CD14-positive monocyte (primary cell): Measurements from ENCODE around the gene TIMM10B. TPM values are rescaled to one million over a fixed set of nuclear protein-coding genes. Genes with fewer than 3 reads are reported as not detected.
A peak's percentile ranks its signal among the peaks of the same experiment; 100 is the strongest.

ENCODE experiments used
- DNase-seq, 3 donors: peaks; one replicate each; pipeline ENCODE4 v3.0.0-alpha.2; 2011 to 2022
- H2AFZ ChIP-seq: 2 replicates; pipeline ENCODE4 v1.6.0; 2012; ENCODE audit warnings: mild to moderate bottlenecking, low read depth, low read length, inconsistent platforms; ENCODE audit not compliant: insufficient read depth, poor library complexity, severe bottlenecking
- H3K27ac ChIP-seq, 2 donors: 1 replicate in 1 of 2; 2 replicates in 1 of 2; pipeline ENCODE4 v1.5.1; 2012 to 2013; ENCODE audit warnings: low read length in 2 of 2, control low read depth in 1 of 2, inconsistent platforms in 1 of 2, low read depth in 1 of 2, mild to moderate bottlenecking in 1 of 2
- H3K27me3 ChIP-seq, 2 donors: one replicate each; pipeline versions ENCODE4 v1.6.0 to v1.6.1; 2011 to 2013; ENCODE audit warnings: low read length in 2 of 2; ENCODE audit not compliant: control insufficient read depth in 2 of 2, insufficient read depth in 2 of 2
- H3K36me3 ChIP-seq, 2 donors: replicated peaks in 1 of 2; 1 replicate in 1 of 2; 2 replicates in 1 of 2; pipeline versions ENCODE4 v1.5.1 to v1.6.1; 2012 to 2013; ENCODE audit warnings: low read length in 2 of 2, control low read depth in 1 of 2, inconsistent platforms in 1 of 2, mild to moderate bottlenecking in 1 of 2; ENCODE audit not compliant: insufficient read depth in 2 of 2, control insufficient read depth in 1 of 2
- H3K4me1 ChIP-seq, 2 donors: 1 replicate in 1 of 2; 2 replicates in 1 of 2; pipeline versions ENCODE4 v1.5.1 to v1.6.1; 2012 to 2013; ENCODE audit warnings: low read length in 2 of 2, control low read depth in 1 of 2, inconsistent platforms in 1 of 2, mild to moderate bottlenecking in 1 of 2, moderate library complexity in 1 of 2; ENCODE audit not compliant: insufficient read depth in 2 of 2, control insufficient read depth in 1 of 2
- H3K4me2 ChIP-seq: replicated peaks from 2 replicates; pipeline ENCODE3; 2012; ENCODE audit warnings: low read length, moderate library complexity, mild to moderate bottlenecking; ENCODE audit not compliant: poor library complexity, severe bottlenecking; ENCODE audit errors: extremely low read depth
- H3K4me3 ChIP-seq, 3 experiments: fragments of 200-600 bp in 1 of 3; sonication (generic) in 1 of 3; replicated peaks in 1 of 3; 1 replicate in 2 of 3; 2 replicates in 1 of 3; pipeline ENCODE4 v1.5.1; 2011 to 2013; ENCODE audit warnings: low read length in 3 of 3, mild to moderate bottlenecking in 3 of 3, control low read depth in 2 of 3, low read depth in 2 of 3, inconsistent platforms in 1 of 3, moderate library complexity in 1 of 3
- H3K79me2 ChIP-seq: 2 replicates; pipeline ENCODE4 v1.6.0; 2012; ENCODE audit warnings: mild to moderate bottlenecking, control low read depth, inconsistent platforms, low read length, moderate library complexity; ENCODE audit not compliant: insufficient read depth
- H3K9ac ChIP-seq: 2 replicates; pipeline ENCODE4 v1.6.0; 2017; ENCODE audit warnings: low read length, mild to moderate bottlenecking; ENCODE audit not compliant: insufficient read depth, poor library complexity, severe bottlenecking
- H3K9me3 ChIP-seq, 2 donors: replicated peaks in 1 of 2; 1 replicate in 1 of 2; 2 replicates in 1 of 2; pipeline versions ENCODE4 v1.5.1 to v1.6.1; 2012 to 2013; ENCODE audit warnings: low read length in 2 of 2, control low read depth in 1 of 2; ENCODE audit not compliant: control insufficient read depth in 1 of 2, insufficient read depth in 1 of 2
- H4K20me1 ChIP-seq: 2 replicates; pipeline ENCODE4 v1.6.0; 2012; ENCODE audit warnings: mild to moderate bottlenecking, low read length, control low read depth, moderate library complexity; ENCODE audit not compliant: insufficient read depth
- H3K27ac Mint-ChIP-seq, 7 donors: one replicate each; pipeline ENCODE4 v1.8.0; 2020; ENCODE audit warnings: mild to moderate bottlenecking in 7 of 7, mixed read lengths in 7 of 7, moderate library complexity in 6 of 7, inconsistent platforms in 2 of 7
- H3K27me3 Mint-ChIP-seq, 3 donors: one replicate each; pipeline ENCODE4 v1.8.0; 2021 to 2022; ENCODE audit warnings: low read depth in 3 of 3, mild to moderate bottlenecking in 3 of 3, mixed read lengths in 3 of 3, moderate library complexity in 3 of 3, inconsistent platforms in 1 of 3
- H3K36me3 Mint-ChIP-seq, 2 donors: one replicate each; pipeline ENCODE4 v1.8.0; 2020; ENCODE audit warnings: mixed read lengths in 2 of 2, inconsistent platforms in 1 of 2, mild to moderate bottlenecking in 1 of 2
- H3K4me1 Mint-ChIP-seq: one replicate; pipeline ENCODE4 v1.8.0; 2020; ENCODE audit warnings: mild to moderate bottlenecking, mixed read lengths
- H3K4me3 Mint-ChIP-seq, 2 donors: one replicate each; pipeline ENCODE4 v1.8.0; 2020; ENCODE audit warnings: mild to moderate bottlenecking in 2 of 2, mixed read lengths in 2 of 2, moderate library complexity in 1 of 2
- H3K9me3 Mint-ChIP-seq, 7 donors: one replicate each; pipeline ENCODE4 v1.8.0; 2020 to 2022; ENCODE audit warnings: mixed read lengths in 7 of 7, mild to moderate bottlenecking in 6 of 7, moderate library complexity in 6 of 7, inconsistent platforms in 2 of 7
- CTCF ChIP-seq: fragments of 200-600 bp; IDR thresholded peaks from one replicate; pipeline ENCODE4 v1.8.0; 2022; ENCODE audit warnings: antibody characterized with exemption, mild to moderate bottlenecking
- WGBS: methylation state at CpG from one replicate; pipeline ENCODE4 v1.1.5; 2013; ENCODE audit warnings: missing lambda C conversion rate; ENCODE audit not compliant: insufficient coverage; 5-methylcytosine and 5-hydroxymethylcytosine counted together
- intact Hi-C, 2 donors: fragments of 100-400 bp; cut with micrococcal nuclease; formaldehyde crosslinking; loops; one replicate each; pipeline versions ENCODE4 v1.15.0 to v1.15.1; 2023
- polyA plus RNA-seq, 3 donors: library from polyadenylated mRNA; depleted of rRNA in 1 of 3; unstranded in 2 of 3; stranded (reverse) in 1 of 3; fragments of 300-500 nt in 2 of 3; fragments of >200 nt in 1 of 3; fragmentation: Illumina TruSeq in 2 of 3; gene quantifications; 1 replicate in 2 of 3; 2 replicates in 1 of 3; pipeline ENCODE4 v1.2.3, GENCODE V29; 2012 to 2021

TIMM10B gene
- polyA plus RNA-seq, 3 donors: 20.0 to 34.9 (median 22.1) TPM

- Histone ChIP-seq H3K4me2 (no peak overlapping the region), H3K79me2 (no peaks in the 10 kb centered on the region), H3K9me3 (no peaks in the 10 kb centered on the region), H3K27ac (no peak overlapping the region), H4K20me1 (no peaks in the 10 kb centered on the region), H3K9ac (no peak overlapping the region), H2AFZ (no peak overlapping the region), H3K36me3 (peaks cover 9 to 58% of the 10 kb centered on the region in 2 donors), H3K4me3 (no peak overlapping the region), H3K27me3 (no peaks in the 10 kb centered on the region), H3K4me1 (no peaks in the 10 kb centered on the region)
- Mint-ChIP-seq H3K4me3 (no peak overlapping the region), H3K27ac (no peak overlapping the region), H3K27me3 (no peaks in the 10 kb centered on the region), H3K36me3 (peaks cover 40 to 48% of the 10 kb centered on the region in 2 donors), H3K9me3 (no peaks in the 10 kb centered on the region), H3K4me1 (no peaks in the 10 kb centered on the region)
- no CpG with 5 or more reads among the region's 2 CpGs for WGBS
- peak; percentile 18 to 42 (median 40) for DNase-seq
- peak; percentile 78 for TF ChIP-seq CTCF
- intact Hi-C loops: loop anchor here (5.0 to 10.0 kb wide), 2 partner anchors 61 to 128 kb away; partner anchors contain the start of gene HPX (in 1 of the 2)
These were observed 24.4 kb downstream of the TIMM10B start for GRCh38 chr11:6505577-6506240.

GRCh38 chr11:6516865-6517264, 35.6 kb downstream of the TIMM10B start:
- no peaks in the 10 kb centered on the region for H3K79me2 ChIP-seq
- H2AFZ ChIP-seq: no peak overlapping the region
- H3K9me3 Mint-ChIP-seq: peaks cover 2 to 13% (median 7%) of the 10 kb centered on the region in 7 donors
- H3K27me3 Mint-ChIP-seq: peaks cover 0 to 3% (median 0%) of the 10 kb centered on the region in 3 donors
- no peaks in the 10 kb centered on the region for H3K4me1 Mint-ChIP-seq
- no peak overlapping the region for H3K4me2 ChIP-seq
- H3K36me3 Mint-ChIP-seq: peaks cover 52 to 72% of the 10 kb centered on the region in 2 donors
- H3K9me3 ChIP-seq: no peaks in the 10 kb centered on the region
- intact Hi-C loops: no loop called here
- no peaks in the 10 kb centered on the region for H3K27me3 ChIP-seq
- no peak overlapping the region for H3K4me3 Mint-ChIP-seq
- TF ChIP-seq CTCF: no peak
- H4K20me1 ChIP-seq: no peaks in the 10 kb centered on the region
- no peak overlapping the region for H3K27ac Mint-ChIP-seq
- no peak overlapping the region for H3K27ac ChIP-seq
- no peak for DNase-seq
- H3K4me1 ChIP-seq: no peaks in the 10 kb centered on the region
- peaks cover 19 to 63% of the 10 kb centered on the region in 2 donors for H3K36me3 ChIP-seq
- no peak overlapping the region for H3K4me3 ChIP-seq
- no peak overlapping the region for H3K9ac ChIP-seq
